ES-I3 (cell line): ENCODE results near the gene NPHP4.
"Not testable (repeated sequence)": the region's sequence is repeated elsewhere in the genome, so short reads cannot be mapped to it uniquely, and the experiment has no call there.

Experiments
- H3K36me3 ChIP-seq: 2 replicates; pipeline ENCODE4 v1.6.1; 2013; ENCODE audit warnings: mild to moderate bottlenecking, low read length, control low read depth, moderate library complexity; ENCODE audit not compliant: insufficient read depth
- H3K4me1 ChIP-seq: 2 replicates; pipeline ENCODE4 v1.6.1; 2013; ENCODE audit warnings: mild to moderate bottlenecking, control low read depth, low read length; ENCODE audit not compliant: insufficient read depth
- H3K9ac ChIP-seq: 2 replicates; pipeline ENCODE4 v1.6.1; 2013; ENCODE audit warnings: low read depth, mild to moderate bottlenecking, low read length, moderate library complexity
- H3K9me3 ChIP-seq: 2 replicates; pipeline ENCODE4 v1.6.1; 2013; ENCODE audit warnings: mild to moderate bottlenecking, low read length, moderate library complexity; ENCODE audit not compliant: control insufficient read depth, insufficient read depth

NPHP4 gene

GRCh38 chr1:5926686-5927435, 65.4 kb downstream of the NPHP4 start:
- H3K36me3 ChIP-seq, result no peaks in the 10 kb centered on the region
- no peak overlapping the region for H3K9ac ChIP-seq
- no peaks in the 10 kb centered on the region for H3K9me3 ChIP-seq

GRCh38 chr1:5922700-5923330, 69.4 kb downstream of the NPHP4 start:
- not testable (repeated sequence) for H3K9me3 ChIP-seq, H3K9ac ChIP-seq, H3K36me3 ChIP-seq, H3K4me1 ChIP-seq

More at GRCh38 chr1:5926686-5927435, 65.4 kb downstream of the NPHP4 start:
- no peaks in the 10 kb centered on the region for H3K4me1 ChIP-seq

- H3K9me3 ChIP-seq, result no peaks in the 10 kb centered on the region
- H3K36me3 ChIP-seq, result no peaks in the 10 kb centered on the region
- no peaks in the 10 kb centered on the region; the same call in 1 of the 2 replicates for H3K4me1 ChIP-seq
- H3K9ac ChIP-seq, result no peak overlapping the region
These were observed 70.6 kb downstream of the NPHP4 start for GRCh38 chr1:5921671-5922070.

- H3K9ac ChIP-seq, result no peak overlapping the region
- no peaks in the 10 kb centered on the region for H3K9me3 ChIP-seq
- H3K36me3 ChIP-seq, result no peaks in the 10 kb centered on the region
- H3K4me1 ChIP-seq, result no peaks in the 10 kb centered on the region; the same call in 1 of the 2 replicates
These were observed 71.1 kb downstream of the NPHP4 start for GRCh38 chr1:5921129-5921528.

- Histone ChIP-seq H3K36me3 (no peaks in the 10 kb centered on the region), H3K9ac (no peak overlapping the region), H3K4me1 (no peaks in the 10 kb centered on the region; the same call in 1 of the 2 replicates), H3K9me3 (no peaks in the 10 kb centered on the region)
These were observed 72.0 kb downstream of the NPHP4 start for GRCh38 chr1:5920201-5920600.

GRCh38 chr1:5918275-5918649, 74.0 kb downstream of the NPHP4 start:
- no peaks in the 10 kb centered on the region for H3K36me3 ChIP-seq
- H3K9me3 ChIP-seq, result no peaks in the 10 kb centered on the region
- H3K9ac ChIP-seq, result no peak overlapping the region
- no peaks in the 10 kb centered on the region; the same call in 1 of the 2 replicates for H3K4me1 ChIP-seq

- H3K9ac ChIP-seq, result no peak overlapping the region
- H3K4me1 ChIP-seq, result no peaks in the 10 kb centered on the region; the same call in 1 of the 2 replicates
- no peaks in the 10 kb centered on the region for H3K36me3 ChIP-seq
- H3K9me3 ChIP-seq, result no peaks in the 10 kb centered on the region
These were observed 74.5 kb downstream of the NPHP4 start for GRCh38 chr1:5917591-5918274.

- no peak overlapping the region for H3K9ac ChIP-seq
- H3K4me1 ChIP-seq, result no peaks in the 10 kb centered on the region; the same call in 1 of the 2 replicates
- no peaks in the 10 kb centered on the region for H3K9me3 ChIP-seq
- H3K36me3 ChIP-seq, result no peaks in the 10 kb centered on the region
These were observed 75.0 kb downstream of the NPHP4 start for GRCh38 chr1:5917281-5917590.

- H3K9me3 ChIP-seq, result no peaks in the 10 kb centered on the region
- H3K36me3 ChIP-seq, result no peaks in the 10 kb centered on the region
- H3K4me1 ChIP-seq, result no peaks in the 10 kb centered on the region; the same call in 1 of the 2 replicates
- no peak overlapping the region for H3K9ac ChIP-seq
These were observed 75.5 kb downstream of the NPHP4 start for GRCh38 chr1:5916572-5917280.

- no peak overlapping the region for H3K9ac ChIP-seq
- H3K9me3 ChIP-seq, result no peaks in the 10 kb centered on the region
- no peaks in the 10 kb centered on the region for H3K36me3 ChIP-seq
- no peaks in the 10 kb centered on the region; the same call in 1 of the 2 replicates for H3K4me1 ChIP-seq
These were observed 76.3 kb downstream of the NPHP4 start for GRCh38 chr1:5915587-5916571.

- H3K9me3 ChIP-seq, result no peaks in the 10 kb centered on the region
These were observed 77.4 kb downstream of the NPHP4 start for GRCh38 chr1:5914676-5915365.

GRCh38 chr1:5913876-5914275, 78.3 kb downstream of the NPHP4 start:
- H3K9ac ChIP-seq, result no peak overlapping the region
- H3K4me1 ChIP-seq, result no peaks in the 10 kb centered on the region; the same call in 1 of the 2 replicates
- H3K9me3 ChIP-seq, result no peaks in the 10 kb centered on the region
- no peaks in the 10 kb centered on the region for H3K36me3 ChIP-seq

More at GRCh38 chr1:5914676-5915365, 77.4 kb downstream of the NPHP4 start:
- no peaks in the 10 kb centered on the region; the same call in 1 of the 2 replicates for H3K4me1 ChIP-seq
- no peak overlapping the region for H3K9ac ChIP-seq
- H3K36me3 ChIP-seq, result no peaks in the 10 kb centered on the region
